Erythroblast (primary cell): ENCODE results near the gene TRAPPC6A.

Source experiments
- DNase-seq, 2 experiments: peaks; one replicate each; lab custom pipeline; 2025; lab: John Stamatoyannopoulos, UW
- GATA1 ChIP-seq: IDR thresholded peaks from 2 replicates; pipeline ENCODE4 v1.6.1; 2011; ENCODE audit warnings: low read depth, mild to moderate bottlenecking, control low read depth, low read length, moderate library complexity
- POLR2A ChIP-seq: IDR thresholded peaks from 2 replicates; pipeline ENCODE4 v1.6.1; 2011; ENCODE audit warnings: mild to moderate bottlenecking, low read length

The TRAPPC6A gene

GRCh38 chr19:45117167-45117594 is 60.9 kb downstream of the TRAPPC6A start:
- peak in 1 of 2 experiments; percentile 16 for DNase-seq
- TF ChIP-seq POLR2A, result no peak
- no peak for TF ChIP-seq GATA1

- TF ChIP-seq POLR2A (no peak), GATA1 (no peak)
- DNase-seq, result no peak
These were observed 62.0 kb downstream of the TRAPPC6A start for GRCh38 chr19:45115809-45116615.

GRCh38 chr19:45114116-45114515 is 63.9 kb downstream of the TRAPPC6A start:
- TF ChIP-seq GATA1 (no peak), POLR2A (no peak)
- no peak for DNase-seq

GRCh38 chr19:45113628-45114027 is 64.4 kb downstream of the TRAPPC6A start:
- no peak for DNase-seq
- no peak for TF ChIP-seq GATA1
- no peak for TF ChIP-seq POLR2A
